Measurements from ENCODE around the gene PTPRJ. TPM values are rescaled to one million over a fixed set of nuclear protein-coding genes. Genes with fewer than 3 reads are reported as not detected.
"Not testable (repeated sequence)": the region's sequence is repeated elsewhere in the genome, so short reads cannot be mapped to it uniquely, and the experiment has no call there.

PTPRJ gene
- total RNA-seq, result 6.3 TPM

DNA sequence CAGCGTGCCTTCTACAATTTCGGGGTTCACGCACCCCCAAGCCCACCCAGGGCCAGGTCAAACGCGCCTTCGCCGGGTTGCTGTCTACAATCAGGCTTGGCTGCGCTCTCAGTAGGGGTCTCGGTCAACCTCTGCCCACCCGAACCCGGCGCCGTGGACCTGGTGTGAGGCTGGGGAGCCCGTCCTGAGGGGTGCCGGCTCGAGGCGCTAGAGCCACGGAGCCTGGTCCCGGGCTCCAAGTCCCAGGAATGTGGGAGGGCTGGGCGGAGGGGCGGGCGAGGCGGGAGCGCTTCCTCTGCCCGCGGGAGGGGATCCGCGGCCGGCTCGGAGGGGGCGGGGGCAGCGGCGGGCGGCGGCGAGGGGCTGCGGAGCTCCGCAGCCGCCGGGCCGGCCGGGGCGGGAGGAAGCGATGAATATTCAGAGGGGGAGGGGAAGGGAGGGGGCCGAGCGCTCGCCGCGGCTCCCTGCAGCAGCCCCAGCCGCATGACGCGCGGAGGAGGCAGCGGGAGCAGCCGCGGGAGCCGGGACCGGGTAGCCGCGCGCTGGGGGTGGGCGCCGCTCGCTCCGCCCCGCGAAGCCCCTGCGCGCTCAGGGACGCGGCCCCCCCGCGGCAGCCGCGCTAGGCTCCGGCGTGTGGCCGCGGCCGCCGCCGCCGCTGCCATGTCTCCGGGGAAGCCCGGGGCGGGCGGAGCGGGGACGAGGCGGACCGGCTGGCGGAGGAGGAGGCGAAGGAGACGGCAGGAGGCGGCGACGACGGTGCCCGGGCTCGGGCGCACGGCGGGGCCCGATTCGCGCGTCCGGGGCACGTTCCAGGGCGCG is at the start of gene PTPRJ:
Gene PTPRJ (plus strand): TSS at position 472 of the 819 bp plus-strand sequence. CDS start 354 bp downstream, outside the sequence.
- Histone ChIP-seq H3K9me3 (ENCODE audit: control insufficient read depth in 3 of 3, low read length in 3 of 3) (no peaks in the 10 kb centered on the region), H3K36me3 (ENCODE audit: control insufficient read depth in 3 of 3, insufficient read depth in 3 of 3, low read length in 3 of 3) (no peaks in the 10 kb centered on the region), H3K27ac (ENCODE audit: low read depth, low read length) (no peak within 1 kb of the TSS), H3K4me3 (ENCODE audit: low read length in 3 of 3) (peak within 1 kb of the TSS; percentile 62 to 72 (median 63)), H3K9ac (ENCODE audit: low read depth in 1 of 3, low read length in 3 of 3) (peak within 1 kb of the TSS in 2 of 3 donors; percentile 62 to 74), H3K4me1 (ENCODE audit: control insufficient read depth in 3 of 3, insufficient read depth in 3 of 3, low read length in 3 of 3) (peaks cover 10 to 20% (median 12%) of the 10 kb centered on the region in 3 donors), H3K27me3 (ENCODE audit: control insufficient read depth in 3 of 3, insufficient read depth in 3 of 3, low read length in 3 of 3) (peaks cover 0 to 5% (median 0%) of the 10 kb centered on the region in 3 donors)

DNA sequence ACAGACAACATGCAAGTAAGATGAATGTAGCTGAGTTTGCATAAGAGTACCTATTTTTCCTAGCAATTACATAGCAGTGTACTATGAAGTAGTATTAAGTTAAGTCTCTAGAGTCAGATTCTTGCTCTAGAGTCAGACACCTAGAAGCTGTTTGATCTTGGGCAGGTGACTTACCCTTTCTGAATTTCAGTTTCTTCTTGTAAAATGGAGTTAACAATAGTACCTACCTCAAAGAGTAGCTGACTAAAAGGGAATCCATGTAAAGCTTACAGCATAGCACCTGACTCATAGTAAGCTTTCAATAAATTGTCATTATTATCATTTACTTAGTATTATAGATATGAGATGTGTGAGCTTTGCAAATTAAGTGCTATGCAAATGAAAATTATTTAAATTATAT is 47.8 kb upstream of the PTPRJ start:
- no peak overlapping the region for H3K9ac ChIP-seq (ENCODE audit: low read depth in 1 of 3, low read length in 3 of 3)
- no peaks in the 10 kb centered on the region for H3K27me3 ChIP-seq (ENCODE audit: control insufficient read depth in 3 of 3, insufficient read depth in 3 of 3, low read length in 3 of 3)
- no peak overlapping the region for H3K27ac ChIP-seq (ENCODE audit: low read depth, low read length)
- H3K4me1 ChIP-seq (ENCODE audit: control insufficient read depth in 3 of 3, insufficient read depth in 3 of 3, low read length in 3 of 3), result peaks cover 3 to 5% (median 5%) of the 10 kb centered on the region in 3 donors
- no peaks in the 10 kb centered on the region for H3K36me3 ChIP-seq (ENCODE audit: control insufficient read depth in 3 of 3, insufficient read depth in 3 of 3, low read length in 3 of 3)
- H3K9me3 ChIP-seq (ENCODE audit: control insufficient read depth in 3 of 3, low read length in 3 of 3), result no peaks in the 10 kb centered on the region
- H3K4me3 ChIP-seq (ENCODE audit: low read length in 3 of 3), result no peak overlapping the region

GRCh38 chr11:47933797-47934196 is 46.6 kb upstream of the PTPRJ start:
- not testable (repeated sequence) for H3K9ac ChIP-seq (ENCODE audit: low read depth in 1 of 3, low read length in 3 of 3); H3K9me3 ChIP-seq (ENCODE audit: control insufficient read depth in 3 of 3, low read length in 3 of 3); H3K36me3 ChIP-seq (ENCODE audit: control insufficient read depth in 3 of 3, insufficient read depth in 3 of 3, low read length in 3 of 3); H3K4me3 ChIP-seq (ENCODE audit: low read length in 3 of 3); H3K27me3 ChIP-seq (ENCODE audit: control insufficient read depth in 3 of 3, insufficient read depth in 3 of 3, low read length in 3 of 3); H3K27ac ChIP-seq (ENCODE audit: low read depth, low read length); H3K4me1 ChIP-seq (ENCODE audit: control insufficient read depth in 3 of 3, insufficient read depth in 3 of 3, low read length in 3 of 3)

- H3K9me3 ChIP-seq (ENCODE audit: control insufficient read depth in 3 of 3, low read length in 3 of 3), result no peaks in the 10 kb centered on the region
- H3K9ac ChIP-seq (ENCODE audit: low read depth in 1 of 3, low read length in 3 of 3), result no peak overlapping the region
- H3K27ac ChIP-seq (ENCODE audit: low read depth, low read length), result no peak overlapping the region
- no peaks in the 10 kb centered on the region for H3K27me3 ChIP-seq (ENCODE audit: control insufficient read depth in 3 of 3, insufficient read depth in 3 of 3, low read length in 3 of 3)
- no peaks in the 10 kb centered on the region for H3K4me1 ChIP-seq (ENCODE audit: control insufficient read depth in 3 of 3, insufficient read depth in 3 of 3, low read length in 3 of 3)
- no peaks in the 10 kb centered on the region for H3K36me3 ChIP-seq (ENCODE audit: control insufficient read depth in 3 of 3, insufficient read depth in 3 of 3, low read length in 3 of 3)
- no peak overlapping the region for H3K4me3 ChIP-seq (ENCODE audit: low read length in 3 of 3)
Measured at GRCh38 chr11:47938791-47939560, 41.4 kb upstream of the PTPRJ start.

DNA sequence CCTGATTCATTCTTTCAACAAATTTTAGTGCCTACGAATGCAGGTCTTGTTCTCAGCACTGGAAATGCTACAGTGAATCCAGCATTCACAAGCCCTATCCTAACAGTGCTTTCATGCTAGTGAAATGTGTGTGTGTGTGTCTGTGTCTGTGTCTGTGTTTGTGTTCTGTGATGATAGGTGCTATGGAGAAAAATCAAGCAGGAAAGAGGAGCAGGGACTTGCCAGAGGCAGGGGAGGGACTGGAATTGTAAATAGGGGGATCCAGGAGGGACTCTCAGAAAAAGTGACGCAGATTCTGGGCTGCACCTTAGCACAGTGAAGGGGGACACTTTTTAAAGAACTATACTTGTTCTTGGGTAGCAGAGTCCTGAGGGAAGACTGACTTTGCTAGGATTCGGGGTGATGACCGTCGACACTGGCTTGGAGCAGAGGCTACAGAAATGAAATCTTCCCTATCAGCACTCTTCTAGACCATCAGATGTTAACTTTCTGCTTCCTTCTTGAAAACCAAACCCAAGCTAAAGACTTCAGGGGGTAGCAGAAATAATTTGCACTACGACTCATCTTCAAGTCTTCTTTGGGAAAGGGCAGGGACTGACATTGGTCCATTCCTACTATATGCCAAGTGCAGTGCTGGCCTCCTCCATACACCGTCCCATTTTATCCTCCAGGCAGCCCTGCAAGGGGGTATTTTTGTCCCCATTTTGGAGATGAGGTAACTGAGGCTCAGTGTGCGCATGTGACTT is 39.3 kb upstream of the PTPRJ start:
- Histone ChIP-seq H3K36me3 (ENCODE audit: control insufficient read depth in 3 of 3, insufficient read depth in 3 of 3, low read length in 3 of 3) (no peaks in the 10 kb centered on the region), H3K9me3 (ENCODE audit: control insufficient read depth in 3 of 3, low read length in 3 of 3) (no peaks in the 10 kb centered on the region), H3K4me3 (ENCODE audit: low read length in 3 of 3) (no peak overlapping the region), H3K4me1 (ENCODE audit: control insufficient read depth in 3 of 3, insufficient read depth in 3 of 3, low read length in 3 of 3) (no peaks in the 10 kb centered on the region), H3K9ac (ENCODE audit: low read depth in 1 of 3, low read length in 3 of 3) (no peak overlapping the region), H3K27me3 (ENCODE audit: control insufficient read depth in 3 of 3, insufficient read depth in 3 of 3, low read length in 3 of 3) (no peaks in the 10 kb centered on the region), H3K27ac (ENCODE audit: low read depth, low read length) (no peak overlapping the region)

DNA sequence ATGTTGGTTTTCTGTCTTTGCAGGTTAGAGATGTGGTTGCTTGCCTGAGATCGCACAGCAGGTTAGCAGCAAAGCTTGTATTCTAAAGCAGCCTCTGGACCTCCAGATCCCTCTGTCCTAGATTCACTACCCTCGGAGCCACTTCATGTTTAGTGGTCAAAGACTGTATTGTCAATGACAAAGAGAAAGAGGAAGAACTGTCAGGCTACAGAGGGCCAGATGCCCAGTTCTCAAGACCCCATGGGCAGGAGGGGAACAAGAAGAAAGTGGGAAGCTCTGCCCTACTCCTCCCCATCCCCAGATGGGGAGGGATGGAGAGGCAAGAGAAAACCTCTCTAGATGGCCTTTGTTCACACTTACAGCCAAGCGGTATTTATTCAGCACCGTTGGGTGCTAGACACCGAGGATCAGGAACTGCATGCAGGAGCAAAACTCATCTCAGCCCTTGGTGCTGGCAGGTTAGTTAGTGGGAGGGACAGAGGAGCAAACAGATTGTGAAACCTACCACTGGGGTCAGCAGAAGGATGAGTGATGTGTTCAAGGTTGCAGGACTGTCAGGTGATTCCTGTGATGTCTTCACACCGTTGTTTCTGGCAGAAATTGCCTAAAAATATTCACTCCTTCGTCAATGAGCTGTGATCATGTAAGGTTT is 38.3 kb upstream of the PTPRJ start:
- no peaks in the 10 kb centered on the region for H3K27me3 ChIP-seq (ENCODE audit: control insufficient read depth in 3 of 3, insufficient read depth in 3 of 3, low read length in 3 of 3)
- no peaks in the 10 kb centered on the region for H3K36me3 ChIP-seq (ENCODE audit: control insufficient read depth in 3 of 3, insufficient read depth in 3 of 3, low read length in 3 of 3)
- no peak overlapping the region for H3K9ac ChIP-seq (ENCODE audit: low read depth in 1 of 3, low read length in 3 of 3)
- no peak overlapping the region for H3K4me3 ChIP-seq (ENCODE audit: low read length in 3 of 3)
- H3K27ac ChIP-seq (ENCODE audit: low read depth, low read length), result no peak overlapping the region
- peaks cover 0 to 5% (median 2%) of the 10 kb centered on the region in 3 donors for H3K4me1 ChIP-seq (ENCODE audit: control insufficient read depth in 3 of 3, insufficient read depth in 3 of 3, low read length in 3 of 3)
- no peaks in the 10 kb centered on the region for H3K9me3 ChIP-seq (ENCODE audit: control insufficient read depth in 3 of 3, low read length in 3 of 3)

GRCh38 chr11:47943721-47944586 is 36.4 kb upstream of the PTPRJ start:
- Histone ChIP-seq H3K4me3 (ENCODE audit: low read length in 3 of 3) (no peak overlapping the region), H3K36me3 (ENCODE audit: control insufficient read depth in 3 of 3, insufficient read depth in 3 of 3, low read length in 3 of 3) (no peaks in the 10 kb centered on the region), H3K9ac (ENCODE audit: low read depth in 1 of 3, low read length in 3 of 3) (no peak overlapping the region), H3K9me3 (ENCODE audit: control insufficient read depth in 3 of 3, low read length in 3 of 3) (no peaks in the 10 kb centered on the region), H3K4me1 (ENCODE audit: control insufficient read depth in 3 of 3, insufficient read depth in 3 of 3, low read length in 3 of 3) (peaks cover 3 to 7% (median 7%) of the 10 kb centered on the region in 3 donors), H3K27me3 (ENCODE audit: control insufficient read depth in 3 of 3, insufficient read depth in 3 of 3, low read length in 3 of 3) (no peaks in the 10 kb centered on the region), H3K27ac (ENCODE audit: low read depth, low read length) (no peak overlapping the region)

DNA sequence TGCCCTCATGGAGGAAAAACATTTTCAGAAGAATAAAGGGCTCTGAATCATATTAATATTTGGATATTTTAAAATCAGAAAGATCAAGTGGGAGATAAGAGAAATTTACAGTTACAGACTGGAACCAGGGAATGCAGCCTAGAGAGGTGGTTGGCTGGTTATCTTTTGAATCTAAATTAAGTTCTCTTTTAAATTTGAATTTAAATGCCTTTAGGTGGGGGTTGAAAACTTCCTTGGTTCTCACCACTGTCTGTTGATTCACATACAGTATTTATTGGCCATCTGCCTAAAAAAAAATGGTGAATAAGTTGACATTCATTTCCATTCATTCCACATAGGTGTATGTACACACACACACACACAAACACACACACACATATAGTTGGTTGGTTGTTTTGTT is 35.7 kb upstream of the PTPRJ start:
- H3K27me3 ChIP-seq (ENCODE audit: control insufficient read depth in 3 of 3, insufficient read depth in 3 of 3, low read length in 3 of 3), result no peaks in the 10 kb centered on the region
- peaks cover 3 to 7% (median 7%) of the 10 kb centered on the region in 3 donors for H3K4me1 ChIP-seq (ENCODE audit: control insufficient read depth in 3 of 3, insufficient read depth in 3 of 3, low read length in 3 of 3)
- no peak overlapping the region for H3K27ac ChIP-seq (ENCODE audit: low read depth, low read length)

More for the DNA sequence above, 35.7 kb upstream of the PTPRJ start:
- no peak overlapping the region for H3K4me3 ChIP-seq (ENCODE audit: low read length in 3 of 3)
- no peaks in the 10 kb centered on the region for H3K36me3 ChIP-seq (ENCODE audit: control insufficient read depth in 3 of 3, insufficient read depth in 3 of 3, low read length in 3 of 3)
- no peak overlapping the region for H3K9ac ChIP-seq (ENCODE audit: low read depth in 1 of 3, low read length in 3 of 3)
- no peaks in the 10 kb centered on the region for H3K9me3 ChIP-seq (ENCODE audit: control insufficient read depth in 3 of 3, low read length in 3 of 3)
